Sigmoid colon (tissue), 4 donors: Measurements from ENCODE around the gene ARPP21.

Experiments
- EP300 ChIP-seq, 4 donors: sonication (generic); formaldehyde crosslinking; IDR thresholded peaks; one replicate each; pipeline ENCODE4 v1.6.1; 2017; ENCODE audit warnings: antibody characterized with exemption in 4 of 4
- POLR2A ChIP-seq, 2 donors: fragments of 450-650 bp; IDR thresholded peaks; one replicate each; pipeline ENCODE4 v1.6.1; 2016; ENCODE audit warnings: antibody characterized with exemption in 2 of 2, mild to moderate bottlenecking in 2 of 2, moderate library complexity in 2 of 2
- POLR2AphosphoS5 ChIP-seq, 4 donors: sonication (generic); formaldehyde crosslinking; IDR thresholded peaks; one replicate each; pipeline ENCODE4 v1.6.1; 2017; ENCODE audit warnings: antibody characterized with exemption in 4 of 4
- TF ChIP-seq, protein P1 (sequence below), 4 experiments: fragments of 450-650 bp in 3 of 4; fragments of 200-600 bp in 1 of 4; IDR thresholded peaks; one replicate each; pipeline ENCODE4 v1.5.1; 2016 to 2019; ENCODE audit warnings: antibody characterized with exemption in 4 of 4, mild to moderate bottlenecking in 3 of 4, moderate library complexity in 2 of 4

- TF ChIP-seq, protein P1, sequence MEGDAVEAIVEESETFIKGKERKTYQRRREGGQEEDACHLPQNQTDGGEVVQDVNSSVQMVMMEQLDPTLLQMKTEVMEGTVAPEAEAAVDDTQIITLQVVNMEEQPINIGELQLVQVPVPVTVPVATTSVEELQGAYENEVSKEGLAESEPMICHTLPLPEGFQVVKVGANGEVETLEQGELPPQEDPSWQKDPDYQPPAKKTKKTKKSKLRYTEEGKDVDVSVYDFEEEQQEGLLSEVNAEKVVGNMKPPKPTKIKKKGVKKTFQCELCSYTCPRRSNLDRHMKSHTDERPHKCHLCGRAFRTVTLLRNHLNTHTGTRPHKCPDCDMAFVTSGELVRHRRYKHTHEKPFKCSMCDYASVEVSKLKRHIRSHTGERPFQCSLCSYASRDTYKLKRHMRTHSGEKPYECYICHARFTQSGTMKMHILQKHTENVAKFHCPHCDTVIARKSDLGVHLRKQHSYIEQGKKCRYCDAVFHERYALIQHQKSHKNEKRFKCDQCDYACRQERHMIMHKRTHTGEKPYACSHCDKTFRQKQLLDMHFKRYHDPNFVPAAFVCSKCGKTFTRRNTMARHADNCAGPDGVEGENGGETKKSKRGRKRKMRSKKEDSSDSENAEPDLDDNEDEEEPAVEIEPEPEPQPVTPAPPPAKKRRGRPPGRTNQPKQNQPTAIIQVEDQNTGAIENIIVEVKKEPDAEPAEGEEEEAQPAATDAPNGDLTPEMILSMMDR (IDR thresholded peaks at IDR 0.05), result no peak
- no peak for TF ChIP-seq POLR2A (IDR thresholded peaks at IDR 0.05)
- TF ChIP-seq POLR2AphosphoS5 (IDR thresholded peaks at IDR 0.05), result no peak
- no peak for TF ChIP-seq EP300 (IDR thresholded peaks at IDR 0.05)
These were observed 103.9 kb downstream of the ARPP21 start for GRCh38 chr3:35743218-35743617.
